ENCODE measurements around the gene GPR107. TPM values are rescaled to one million over a fixed set of nuclear protein-coding genes. Genes with fewer than 3 reads are reported as not detected.

The GPR107 gene
- total RNA-seq, 1 experiment from 2014 or later = 35.8 TPM

DNA sequence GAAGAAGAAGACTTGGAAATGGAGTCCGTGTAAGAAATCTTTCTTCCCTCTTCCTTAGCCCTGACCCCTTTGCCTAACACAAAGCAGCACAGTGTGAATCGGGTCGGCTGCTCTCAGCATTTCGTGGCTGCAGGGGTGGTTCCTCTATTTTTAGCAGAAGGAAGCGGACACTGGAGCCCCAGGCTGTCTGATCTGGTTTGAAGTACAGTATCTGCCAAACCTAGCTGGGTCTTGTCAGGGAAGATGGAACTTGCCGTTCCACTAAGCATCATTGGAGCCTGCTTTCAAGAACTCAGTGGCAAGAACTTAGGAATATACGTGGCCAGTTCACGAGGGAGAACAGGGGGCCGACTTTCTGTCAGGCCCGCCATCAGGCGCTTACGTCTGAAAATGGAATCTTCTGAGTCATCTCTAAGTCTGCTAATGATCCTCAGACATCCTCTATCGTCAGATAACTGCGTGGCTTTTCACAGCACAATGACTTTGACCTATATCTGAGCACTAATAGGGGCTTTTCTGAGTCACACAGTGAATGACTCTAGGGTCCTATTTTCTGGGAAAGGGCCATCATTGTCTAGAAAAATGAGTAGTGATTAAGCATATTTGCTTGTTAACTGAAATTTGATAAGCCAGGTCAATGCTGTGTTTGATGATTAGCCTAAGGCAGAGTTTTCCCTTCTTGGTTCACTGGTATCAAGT is 75.2 kb downstream of the GPR107 start:
- DNase-seq (ENCODE audit: extremely low read depth, low read depth) = peak; percentile 36

GRCh38 chr9:130129432-130130061 is 75.8 kb downstream of the GPR107 start:
- DNase-seq (ENCODE audit: extremely low read depth, low read depth) = no peak

DNA sequence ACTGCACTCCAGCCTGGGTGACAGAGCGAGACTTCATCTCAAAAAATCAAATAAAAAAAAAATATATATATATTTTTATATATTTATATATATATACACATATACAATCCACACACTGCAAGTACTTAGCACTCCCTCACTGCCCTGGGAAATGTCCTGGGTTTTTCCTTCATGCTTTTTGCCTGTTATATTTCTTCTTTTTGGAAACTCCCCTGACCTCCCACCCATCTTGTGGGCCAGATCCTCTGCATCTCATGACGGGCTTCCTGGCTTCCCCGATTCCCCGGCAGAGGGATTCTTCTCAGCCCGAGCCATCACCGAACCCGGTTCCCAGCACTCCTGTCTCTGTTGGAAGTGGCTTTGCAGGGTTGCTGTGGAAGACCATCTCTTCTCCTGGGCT is 79.0 kb downstream of the GPR107 start:
- DNase-seq (ENCODE audit: extremely low read depth, low read depth) = no peak

- no peak for DNase-seq (ENCODE audit: extremely low read depth, low read depth)
Measured at GRCh38 chr9:130137081-130137640, 83.5 kb downstream of the GPR107 start.

DNA sequence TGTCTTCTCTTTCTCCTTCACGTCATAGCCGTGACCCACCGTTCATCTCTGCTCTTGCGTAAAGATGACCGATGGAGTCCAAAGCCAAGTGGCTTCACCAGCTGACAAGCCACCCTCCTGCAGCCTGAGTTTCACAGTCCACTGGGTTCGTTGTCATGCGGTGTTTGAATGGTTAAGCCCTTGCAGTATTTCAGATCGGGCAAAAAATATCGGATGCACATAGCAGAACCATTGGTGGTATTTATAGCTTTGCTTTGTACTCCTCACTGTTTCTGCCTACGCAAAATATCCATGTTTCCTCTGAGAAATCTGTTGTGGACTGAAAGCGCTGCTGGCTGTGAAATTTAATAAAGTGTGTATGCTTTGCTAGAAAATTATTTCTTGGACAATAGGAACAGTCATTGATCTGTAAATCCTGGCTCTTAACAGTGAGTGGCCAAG is 84.0 kb downstream of the GPR107 start:
- no peak for DNase-seq (ENCODE audit: extremely low read depth, low read depth)

DNA sequence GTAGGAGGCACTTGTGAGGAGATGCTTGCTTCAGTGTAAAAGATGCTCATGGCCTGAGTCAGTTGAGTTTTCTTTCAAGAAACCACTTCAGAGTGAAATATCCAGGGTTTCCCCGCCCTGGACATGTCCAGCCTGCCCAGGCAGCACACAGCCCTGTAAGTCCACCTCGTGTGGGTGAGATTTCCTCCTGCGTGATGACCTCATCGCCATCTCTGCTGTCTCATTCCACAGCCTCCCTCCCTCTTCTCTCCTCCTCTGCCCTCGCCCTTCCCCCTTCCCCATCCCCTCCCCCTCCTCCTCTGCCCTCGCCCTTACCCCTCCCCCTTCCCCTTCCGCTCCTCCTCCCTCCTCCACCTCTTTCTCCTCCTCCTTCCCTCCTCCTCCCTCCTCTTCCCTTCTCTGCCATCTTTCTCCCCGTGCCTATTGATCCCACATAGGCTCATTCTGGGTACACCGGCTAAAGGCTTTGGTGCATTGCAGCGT is 84.5 kb downstream of the GPR107 start:
- peak; percentile 29 for DNase-seq (ENCODE audit: extremely low read depth, low read depth)

- DNase-seq (ENCODE audit: extremely low read depth, low read depth) = no peak
Measured at GRCh38 chr9:130138791-130139190, 85.1 kb downstream of the GPR107 start.

- no peak for DNase-seq (ENCODE audit: extremely low read depth, low read depth)
Measured at GRCh38 chr9:130139251-130139650, 85.5 kb downstream of the GPR107 start.

DNA sequence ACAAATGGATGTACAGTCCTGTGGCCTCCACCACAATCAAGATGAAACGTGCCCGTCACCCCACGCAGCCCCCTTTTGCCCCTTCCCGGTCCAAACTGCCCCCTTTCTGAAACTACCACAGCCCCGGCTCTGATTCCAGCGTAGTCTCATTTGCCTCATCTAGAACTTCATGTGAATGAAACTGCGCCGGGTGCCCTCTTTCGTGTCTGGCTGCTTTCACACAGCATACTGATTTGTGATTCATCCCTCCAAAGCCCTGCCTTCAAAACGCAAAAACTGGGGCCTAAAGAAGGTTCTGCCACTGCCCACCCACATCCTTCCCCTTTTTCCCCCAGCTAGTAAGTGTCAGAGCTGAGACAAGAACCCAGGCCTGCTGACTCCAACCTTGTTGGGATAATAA is 87.0 kb downstream of the GPR107 start:
- no peak for DNase-seq (ENCODE audit: extremely low read depth, low read depth)

- no peak for DNase-seq (ENCODE audit: extremely low read depth, low read depth)
Measured at GRCh38 chr9:130142056-130142455, 88.3 kb downstream of the GPR107 start.

DNA sequence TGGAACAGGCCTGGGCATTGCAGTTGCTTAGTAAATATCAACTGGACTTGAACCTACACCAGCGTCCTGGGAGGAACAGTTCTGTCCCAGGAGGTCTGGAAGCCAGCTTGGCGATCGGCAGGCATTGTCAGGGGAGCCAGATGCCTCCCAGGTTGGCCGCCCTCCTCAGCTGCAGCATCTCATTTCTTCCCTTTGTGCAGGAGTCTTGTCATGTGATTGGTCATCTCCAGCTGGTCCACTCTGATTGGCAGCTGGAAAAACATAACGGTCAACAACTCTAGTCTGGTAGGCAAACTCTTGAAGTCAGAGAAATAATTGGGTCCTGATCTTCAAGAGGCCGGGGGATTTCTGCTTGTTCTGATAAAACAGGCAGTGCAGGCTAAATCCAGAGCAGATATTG is 88.9 kb downstream of the GPR107 start:
- no peak for DNase-seq (ENCODE audit: extremely low read depth, low read depth)

DNA sequence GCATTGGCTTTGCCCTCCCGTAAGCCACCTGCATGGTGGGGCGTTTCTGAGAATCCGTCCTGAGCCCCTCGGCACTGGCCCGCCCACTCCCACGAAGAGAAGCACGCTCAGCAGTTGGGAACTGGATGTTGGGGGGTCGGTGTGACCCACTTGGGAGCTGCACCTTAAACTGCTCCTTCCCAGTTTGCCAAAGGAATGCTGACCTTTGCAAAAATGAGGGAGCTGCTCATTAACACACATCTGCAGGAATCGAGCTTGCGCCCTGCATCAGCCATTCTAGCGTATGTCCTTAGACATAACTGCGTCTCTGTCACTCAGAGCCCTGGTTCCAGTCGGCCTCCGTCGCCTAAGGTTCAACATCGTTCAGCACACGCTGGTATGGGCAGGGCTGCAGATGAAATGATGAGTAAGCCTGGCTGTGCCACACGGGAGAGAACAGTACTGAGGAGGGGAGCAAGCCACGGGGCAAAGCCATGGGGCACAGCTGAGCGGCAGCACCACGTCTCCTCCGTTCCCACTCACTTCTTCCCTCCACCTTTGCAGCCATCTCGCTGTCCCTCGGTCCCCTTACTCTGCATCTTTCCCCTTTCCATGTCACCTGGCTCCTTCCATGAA is 89.7 kb downstream of the GPR107 start:
- no peak for DNase-seq (ENCODE audit: extremely low read depth, low read depth)

DNA sequence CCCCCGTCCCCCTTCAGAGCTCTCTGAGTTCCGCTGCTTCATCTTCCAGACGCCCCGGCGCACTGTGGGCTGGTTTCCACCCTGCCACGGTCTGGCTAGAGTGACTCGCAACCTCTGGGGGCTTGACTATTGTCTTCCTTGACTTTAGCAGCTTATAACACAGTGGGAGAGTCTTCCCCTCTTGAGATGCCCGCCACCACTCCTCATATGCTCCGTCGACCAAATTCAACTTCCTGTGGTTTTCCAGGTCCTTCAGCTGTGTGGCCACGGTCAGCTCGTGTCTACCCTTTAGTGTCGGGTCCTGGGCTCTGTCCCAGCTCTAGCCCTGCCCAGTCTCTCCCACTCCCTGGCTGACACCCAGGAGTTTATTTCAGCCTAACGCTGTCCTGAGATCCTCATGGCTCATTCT is 90.3 kb downstream of the GPR107 start:
- DNase-seq (ENCODE audit: extremely low read depth, low read depth) = no peak

GRCh38 chr9:130144703-130145102 is 91.0 kb downstream of the GPR107 start:
- DNase-seq (ENCODE audit: extremely low read depth, low read depth) = no peak

DNA sequence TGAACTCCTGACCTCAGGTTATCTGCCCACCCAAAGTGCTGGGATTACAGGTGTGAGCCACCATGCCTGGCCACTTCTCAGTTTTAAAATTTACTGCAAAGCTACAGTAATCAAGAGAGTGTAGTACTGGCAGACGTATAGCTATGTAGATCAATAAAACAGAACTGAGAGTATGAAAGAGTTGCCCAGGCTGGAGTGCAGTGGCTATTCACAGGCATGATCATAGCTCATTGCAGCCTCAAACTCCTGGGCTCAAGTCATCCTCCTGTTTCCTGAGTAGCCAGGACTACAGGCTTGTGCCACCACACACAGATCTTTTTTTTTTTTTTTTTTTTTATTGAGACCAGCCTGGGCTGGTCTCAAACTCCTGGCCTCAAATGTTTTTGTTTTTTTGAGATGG is 92.0 kb downstream of the GPR107 start:
- no peak for DNase-seq (ENCODE audit: extremely low read depth, low read depth)

DNA sequence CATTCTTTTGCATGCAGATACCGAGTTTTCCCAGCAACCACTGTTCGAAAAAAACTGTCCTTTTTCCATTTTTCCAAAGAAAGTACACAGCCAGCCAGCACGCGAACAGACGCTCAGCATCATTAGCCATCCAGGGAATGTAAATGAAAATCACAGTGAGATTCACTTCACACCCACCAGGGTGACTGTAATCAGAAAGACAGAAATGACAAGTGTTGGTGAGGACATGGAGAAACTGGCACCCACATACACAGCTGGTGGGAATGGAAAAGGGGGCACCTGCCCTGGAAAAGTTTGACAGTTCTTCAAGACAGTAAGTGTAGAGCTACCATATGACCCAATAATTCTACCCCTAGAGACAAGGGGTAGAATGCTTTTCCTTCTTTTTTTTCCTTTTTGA is 93.5 kb downstream of the GPR107 start:
- DNase-seq (ENCODE audit: extremely low read depth, low read depth) = no peak

- DNase-seq (ENCODE audit: extremely low read depth, low read depth) = no peak
Measured at GRCh38 chr9:130147910-130148309, 94.2 kb downstream of the GPR107 start.

DNA sequence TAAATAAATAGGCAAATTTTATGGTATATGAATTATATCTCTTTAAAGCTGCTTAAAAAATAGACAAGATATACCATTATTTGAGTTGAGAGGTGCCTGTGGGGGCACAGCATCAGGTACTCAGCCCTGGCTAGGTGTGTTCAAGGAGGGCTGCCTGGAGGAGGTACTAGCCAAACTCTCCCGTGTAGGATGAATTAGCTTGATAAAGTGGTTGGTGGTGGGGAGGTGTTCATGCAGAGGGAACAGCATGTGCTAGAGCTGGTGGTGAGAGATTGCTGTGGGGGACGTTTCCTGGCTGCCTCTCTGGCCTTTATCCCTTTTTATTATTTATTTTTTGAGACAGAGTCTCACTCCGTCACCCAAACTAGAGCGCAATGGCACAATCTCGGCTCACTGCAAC is 95.3 kb downstream of the GPR107 start:
- DNase-seq (ENCODE audit: extremely low read depth, low read depth) = no peak

- no peak for DNase-seq (ENCODE audit: extremely low read depth, low read depth)
Measured at GRCh38 chr9:130149654-130150286, 96.1 kb downstream of the GPR107 start.

- DNase-seq (ENCODE audit: extremely low read depth, low read depth) = no peak
Measured at GRCh38 chr9:130150779-130151382, 97.2 kb downstream of the GPR107 start.

- DNase-seq (ENCODE audit: extremely low read depth, low read depth) = no peak
Measured at GRCh38 chr9:130154816-130155215, 101.1 kb downstream of the GPR107 start.

All from NCI-H460 (cell line).